HepG2 (cell line): ENCODE measurements around the gene COG4. TPM values are rescaled to one million over a fixed set of nuclear protein-coding genes. Genes with fewer than 3 reads are reported as not detected.

ENCODE experiments used
- CAMTA2 ChIP-seq: sonication (generic); formaldehyde crosslinking; IDR thresholded peaks from 2 replicates; pipeline ENCODE4 v1.4.0; 2020; ENCODE audit warnings: mild to moderate bottlenecking, missing genetic modification reagents, borderline replicate concordance
- SNAI1 ChIP-seq: sonication (generic); formaldehyde crosslinking; IDR thresholded peaks from 2 replicates; pipeline ENCODE4 v1.5.0; 2020; ENCODE audit warnings: mild to moderate bottlenecking, missing genetic modification reagents, borderline replicate concordance
- SYNCRIP ChIP-seq: fragments of 200-400 bp; formaldehyde crosslinking; IDR thresholded peaks from 2 replicates; pipeline ENCODE4 v1.6.1; 2018; ENCODE audit warnings: mild to moderate bottlenecking, low read depth, low read length; ENCODE audit not compliant: insufficient read depth
- YEATS2 ChIP-seq: sonication (generic); formaldehyde crosslinking; IDR thresholded peaks from 2 replicates; pipeline ENCODE4 v1.4.0; 2020; ENCODE audit warnings: missing genetic modification reagents, borderline replicate concordance
- ZHX2 ChIP-seq, 2 experiments: sonication (generic) in 1 of 2; formaldehyde crosslinking in 1 of 2; IDR thresholded peaks; 2 replicates each; pipeline versions ENCODE4 v1.6.1 to v1.9.0; 2014 to 2022; ENCODE audit warnings: antibody characterized with exemption in 1 of 2, borderline replicate concordance in 1 of 2, inconsistent platforms in 1 of 2, low read depth in 1 of 2, missing genetic modification reagents in 1 of 2
- ZNF232 ChIP-seq: sonication (generic); formaldehyde crosslinking; IDR thresholded peaks from 2 replicates; pipeline ENCODE4 v1.4.0; 2020; ENCODE audit warnings: missing genetic modification reagents, borderline replicate concordance
- ZNF484 ChIP-seq: sonication (generic); formaldehyde crosslinking; IDR thresholded peaks from 2 replicates; pipeline ENCODE4 v1.5.1; 2020; ENCODE audit warnings: mild to moderate bottlenecking, low read depth, missing genetic modification reagents, borderline replicate concordance
- ZNF558 ChIP-seq: sonication (generic); formaldehyde crosslinking; IDR thresholded peaks from 2 replicates; pipeline ENCODE4 v1.9.0; 2022; ENCODE audit warnings: mild to moderate bottlenecking, missing genetic modification reagents, borderline replicate concordance
- ZNF713 ChIP-seq: sonication (generic); formaldehyde crosslinking; IDR thresholded peaks from 2 replicates; pipeline ENCODE4 v1.4.0; 2020; ENCODE audit warnings: mild to moderate bottlenecking, missing genetic modification reagents
- ZNF788 ChIP-seq: sonication (generic); formaldehyde crosslinking; IDR thresholded peaks from 2 replicates; pipeline ENCODE4 v1.5.0; 2020; ENCODE audit warnings: mild to moderate bottlenecking, missing genetic modification reagents, borderline replicate concordance
- polyA plus RNA-seq, 8 experiments: library from polyadenylated mRNA; depleted of rRNA in 3 of 8; stranded (reverse) in 7 of 8; unstranded in 1 of 8; fragments of >200 nt; fragmentation: Illumina TruSeq in 4 of 8; extraction: Trizol in 4 of 8; gene quantifications; 2 replicates each; pipeline versions ENCODE4 v1.2.1 to v1.2.3, GENCODE V29; 2011 to 2016; ENCODE audit warnings: low read depth in 4 of 8, missing spikeins in 1 of 8, mixed read lengths in 1 of 8; ENCODE audit not compliant: insufficient read depth in 1 of 8
- total RNA-seq, 5 experiments: library from RNA; depleted of rRNA; stranded (reverse); fragments of >200 nt; fragmentation: Illumina TruSeq; extraction: Trizol; gene quantifications; 2 replicates each; pipeline ENCODE4 v1.2.3, GENCODE V29; 2016; ENCODE audit warnings: low read depth in 1 of 5
- TF ChIP-seq, protein P1 (sequence below): sonication (generic); formaldehyde crosslinking; conservative IDR thresholded peaks from 2 replicates; pipeline ENCODE4 v1.4.0; 2020; ENCODE audit warnings: missing genetic modification reagents
- TF ChIP-seq, protein P2 (sequence below): sonication (generic); formaldehyde crosslinking; IDR thresholded peaks from 2 replicates; pipeline ENCODE4 v1.5.1; 2020; ENCODE audit warnings: mild to moderate bottlenecking, missing genetic modification reagents, moderate library complexity
- TF ChIP-seq, protein P3 (sequence below), 2 experiments: fragments of 450-650 bp in 1 of 2; sonication (generic) in 1 of 2; formaldehyde crosslinking; IDR thresholded peaks; 2 replicates each; pipeline versions ENCODE4 v1.5.0 to v1.8.0; 2020 to 2022; ENCODE audit warnings: mild to moderate bottlenecking in 1 of 2, missing genetic modification reagents in 1 of 2

The COG4 gene
- total and polyA plus RNA-seq, 2 of the 13 experiments (the other 11 are each of a cell fraction or from before 2014, with no cell fraction given), result 51.1 to 73.8 TPM

GRCh38 chr16:70438969-70439862, 84.1 kb downstream of the COG4 start, which contains the start of gene ST3GAL2 (continued):
- TF ChIP-seq ZHX2 (IDR thresholded peaks at IDR 0.05; ENCODE audit: low read depth) (no peak), ZHX2 (CRISPR knock-in tag; IDR thresholded peaks at IDR 0.05; ENCODE audit: borderline replicate concordance) (0 out of 2 replicates have a peak, but pooled peaks have one; percentile 82), SNAI1 (CRISPR knock-in tag) (peak; percentile 81; the same call in 1 of the 2 replicates), CAMTA2 (CRISPR knock-in tag) (0 out of 2 replicates have a peak, but pooled peaks have one; percentile 92), SYNCRIP (no peak), ZNF484 (no peak), YEATS2 (no peak), ZNF232 (CRISPR knock-in tag) (peak; percentile 55; the same call in 1 of the 2 replicates), ZNF788 (CRISPR knock-in tag) (peak; percentile 77; the same call in 1 of the 2 replicates), ZNF558 (no peak), ZNF713 (peak; percentile 30; the same call in 1 of the 2 replicates)
- TF ChIP-seq, protein P1, sequence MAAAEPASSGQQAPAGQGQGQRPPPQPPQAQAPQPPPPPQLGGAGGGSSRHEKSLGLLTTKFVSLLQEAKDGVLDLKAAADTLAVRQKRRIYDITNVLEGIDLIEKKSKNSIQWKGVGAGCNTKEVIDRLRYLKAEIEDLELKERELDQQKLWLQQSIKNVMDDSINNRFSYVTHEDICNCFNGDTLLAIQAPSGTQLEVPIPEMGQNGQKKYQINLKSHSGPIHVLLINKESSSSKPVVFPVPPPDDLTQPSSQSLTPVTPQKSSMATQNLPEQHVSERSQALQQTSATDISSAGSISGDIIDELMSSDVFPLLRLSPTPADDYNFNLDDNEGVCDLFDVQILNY (CRISPR knock-in tag), result 0 out of 2 replicates have a peak, but pooled peaks have one; percentile 16
- TF ChIP-seq, protein P2, sequence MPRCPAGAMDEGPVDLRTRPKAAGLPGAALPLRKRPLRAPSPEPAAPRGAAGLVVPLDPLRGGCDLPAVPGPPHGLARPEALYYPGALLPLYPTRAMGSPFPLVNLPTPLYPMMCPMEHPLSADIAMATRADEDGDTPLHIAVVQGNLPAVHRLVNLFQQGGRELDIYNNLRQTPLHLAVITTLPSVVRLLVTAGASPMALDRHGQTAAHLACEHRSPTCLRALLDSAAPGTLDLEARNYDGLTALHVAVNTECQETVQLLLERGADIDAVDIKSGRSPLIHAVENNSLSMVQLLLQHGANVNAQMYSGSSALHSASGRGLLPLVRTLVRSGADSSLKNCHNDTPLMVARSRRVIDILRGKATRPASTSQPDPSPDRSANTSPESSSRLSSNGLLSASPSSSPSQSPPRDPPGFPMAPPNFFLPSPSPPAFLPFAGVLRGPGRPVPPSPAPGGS, result peak; percentile 21; the same call in 1 of the 2 replicates
- TF ChIP-seq, protein P3, sequence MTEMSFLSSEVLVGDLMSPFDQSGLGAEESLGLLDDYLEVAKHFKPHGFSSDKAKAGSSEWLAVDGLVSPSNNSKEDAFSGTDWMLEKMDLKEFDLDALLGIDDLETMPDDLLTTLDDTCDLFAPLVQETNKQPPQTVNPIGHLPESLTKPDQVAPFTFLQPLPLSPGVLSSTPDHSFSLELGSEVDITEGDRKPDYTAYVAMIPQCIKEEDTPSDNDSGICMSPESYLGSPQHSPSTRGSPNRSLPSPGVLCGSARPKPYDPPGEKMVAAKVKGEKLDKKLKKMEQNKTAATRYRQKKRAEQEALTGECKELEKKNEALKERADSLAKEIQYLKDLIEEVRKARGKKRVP (CRISPR knock-in tag; IDR thresholded peaks at IDR 0.05), result 0 out of 4 replicates have a peak, but pooled peaks of 1 of the 2 experiments have one; percentile 45
